AG09319 (cell line): ENCODE results near the gene KLF9.

Experiments
- DNase-seq: peaks from one replicate; pipeline ENCODE4 v3.0.0-alpha.2; 2010; ENCODE audit warnings: low read depth; ENCODE audit errors: extremely low read depth
- CTCF ChIP-seq: IDR thresholded peaks from 2 replicates; pipeline ENCODE4 v1.5.1; 2011; ENCODE audit warnings: low read depth, mild to moderate bottlenecking, inconsistent platforms, low read length, moderate library complexity

The KLF9 gene

DNA sequence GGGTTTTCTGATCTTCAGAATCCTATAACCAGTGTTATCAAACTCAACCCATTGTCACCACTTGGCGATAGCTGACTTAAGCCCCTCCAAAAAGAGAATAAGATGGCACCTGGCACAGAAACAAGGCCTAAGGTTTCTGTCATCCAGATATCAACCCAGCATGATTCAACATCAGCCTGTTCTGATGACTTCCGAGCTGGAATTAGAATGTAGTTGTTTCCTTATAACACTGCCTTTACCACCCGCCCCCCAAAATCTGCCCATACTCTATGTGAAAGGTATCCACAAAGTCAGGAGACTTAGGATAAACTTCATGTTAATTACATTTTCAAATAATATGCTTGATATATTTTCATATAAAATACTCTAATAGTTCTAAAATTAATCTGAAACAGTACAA lies 5.2 kb downstream of the KLF9 start:
- TF ChIP-seq CTCF, result no peak
- no peak for DNase-seq

- DNase-seq, result no peak
- no peak for TF ChIP-seq CTCF
Measured at GRCh38 chr9:70408393-70409040, 5.9 kb downstream of the KLF9 start.

- no peak for TF ChIP-seq CTCF
- DNase-seq, result peak; percentile 92
Measured at GRCh38 chr9:70407081-70407503, 7.4 kb downstream of the KLF9 start.

GRCh38 chr9:70406434-70406862 lies 8.0 kb downstream of the KLF9 start:
- no peak for DNase-seq
- peak; percentile 1; the same call in 1 of the 2 replicates for TF ChIP-seq CTCF

GRCh38 chr9:70405808-70406433 lies 8.5 kb downstream of the KLF9 start:
- no peak for TF ChIP-seq CTCF
- no peak for DNase-seq

DNA sequence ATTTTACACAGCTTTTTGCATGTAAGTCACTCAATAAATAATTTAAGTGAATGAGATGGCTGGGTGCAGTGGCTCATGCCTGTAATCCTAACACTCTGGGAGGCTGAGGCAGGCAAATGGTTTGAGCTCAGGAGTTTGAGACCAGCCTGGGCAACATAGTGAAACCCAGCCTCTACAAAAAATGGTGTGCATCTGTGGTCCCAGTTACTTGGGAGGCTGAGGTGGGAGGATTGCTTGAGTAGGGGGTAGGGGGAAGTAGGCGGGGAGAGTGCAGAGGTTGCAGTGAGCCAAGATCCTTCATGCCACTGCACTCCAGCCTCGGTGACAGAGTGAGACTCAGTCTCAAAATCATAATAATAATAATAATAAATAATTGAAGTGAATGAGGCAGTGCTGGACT lies 10.2 kb downstream of the KLF9 start:
- no peak for TF ChIP-seq CTCF
- DNase-seq, result no peak

- TF ChIP-seq CTCF, result no peak
- no peak for DNase-seq
Measured at GRCh38 chr9:70403618-70404025, 10.8 kb downstream of the KLF9 start.
